Chondrocyte (in vitro differentiated cells): ENCODE measurements around the gene GADD45A. TPM values are rescaled to one million over a fixed set of nuclear protein-coding genes. Genes with fewer than 3 reads are reported as not detected.

Experiments used
- DNase-seq: peaks from one replicate; pipeline ENCODE4 v3.0.0; 2021; ENCODE audit warnings: mixed read lengths, low spot score
- H3K27ac Mint-ChIP-seq: one replicate; pipeline ENCODE4 v1.8.0; 2021; ENCODE audit warnings: mild to moderate bottlenecking, moderate library complexity, mixed read lengths; ENCODE audit not compliant: unreplicated experiment
- H3K27me3 Mint-ChIP-seq: 2 replicates; pipeline ENCODE4 v1.8.0; 2021; ENCODE audit warnings: low read depth, mixed read lengths
- H3K36me3 Mint-ChIP-seq: 2 replicates; pipeline ENCODE4 v1.8.0; 2021; ENCODE audit warnings: low read depth, mixed read lengths
- H3K4me1 Mint-ChIP-seq: 2 replicates; pipeline ENCODE4 v1.8.0; 2021; ENCODE audit warnings: low read depth, mild to moderate bottlenecking, mixed read lengths
- H3K4me3 Mint-ChIP-seq: one replicate; pipeline ENCODE4 v1.8.0; 2021; ENCODE audit warnings: mild to moderate bottlenecking, moderate library complexity, mixed read lengths; ENCODE audit not compliant: unreplicated experiment
- H3K9me3 Mint-ChIP-seq: 2 replicates; pipeline ENCODE4 v1.8.0; 2021; ENCODE audit warnings: low read depth, mixed read lengths
- CTCF ChIP-seq: fragments of 200-600 bp; sonication (generic); IDR thresholded peaks from 2 replicates; pipeline ENCODE4 v1.5.0; 2021; ENCODE audit warnings: antibody characterized with exemption, mild to moderate bottlenecking, moderate library complexity
- total RNA-seq: library from RNA; stranded (reverse); gene quantifications from 3 replicates; pipeline ENCODE4 v1.2.1, GENCODE V29; 2021

The GADD45A gene
- total RNA-seq, 1 donor from 2014 or later = 89.4 TPM

- no peak for DNase-seq
- Mint-ChIP-seq H3K27me3 (no peaks in the 10 kb centered on the region), H3K4me3 (peak overlapping the region; percentile 92), H3K4me1 (peaks cover 52% of the 10 kb centered on the region), H3K36me3 (peaks cover 19% of the 10 kb centered on the region), H3K9me3 (no peaks in the 10 kb centered on the region), H3K27ac (peak overlapping the region; percentile 99)
- TF ChIP-seq CTCF = no peak
Observed at GRCh38 chr1:67684526-67685066, 405 bp upstream of the GADD45A start.

GRCh38 chr1:67685558-67686266, 711 bp downstream of the GADD45A start:
- peaks cover 19% of the 10 kb centered on the region for H3K36me3 Mint-ChIP-seq
- H3K4me1 Mint-ChIP-seq = peaks cover 49% of the 10 kb centered on the region
- no peaks in the 10 kb centered on the region for H3K27me3 Mint-ChIP-seq
- H3K9me3 Mint-ChIP-seq = no peaks in the 10 kb centered on the region
- TF ChIP-seq CTCF = no peak
- peak overlapping the region; percentile 99 for H3K27ac Mint-ChIP-seq
- DNase-seq = no peak
- peak overlapping the region; percentile 92 for H3K4me3 Mint-ChIP-seq

- H3K9me3 Mint-ChIP-seq = no peaks in the 10 kb centered on the region
- H3K36me3 Mint-ChIP-seq = peaks cover 19% of the 10 kb centered on the region
- peak; percentile 45 for TF ChIP-seq CTCF
- H3K4me1 Mint-ChIP-seq = peaks cover 49% of the 10 kb centered on the region
- H3K4me3 Mint-ChIP-seq = peak overlapping the region; percentile 92
- peak overlapping the region; percentile 99 for H3K27ac Mint-ChIP-seq
- no peaks in the 10 kb centered on the region for H3K27me3 Mint-ChIP-seq
- DNase-seq = peak; percentile 93
Observed at GRCh38 chr1:67686267-67687197, 1.5 kb downstream of the GADD45A start.

- Mint-ChIP-seq H3K27ac (peak overlapping the region; percentile 99), H3K27me3 (no peaks in the 10 kb centered on the region), H3K9me3 (no peaks in the 10 kb centered on the region), H3K4me1 (peaks cover 47% of the 10 kb centered on the region), H3K36me3 (peaks cover 19% of the 10 kb centered on the region), H3K4me3 (peak overlapping the region; percentile 92)
- DNase-seq = no peak
- no peak for TF ChIP-seq CTCF
Observed at GRCh38 chr1:67687198-67687545, 2.2 kb downstream of the GADD45A start.

- no peak for TF ChIP-seq CTCF
- H3K4me3 Mint-ChIP-seq = peak overlapping the region; percentile 92
- peaks cover 44% of the 10 kb centered on the region for H3K4me1 Mint-ChIP-seq
- H3K9me3 Mint-ChIP-seq = no peaks in the 10 kb centered on the region
- no peaks in the 10 kb centered on the region for H3K27me3 Mint-ChIP-seq
- H3K36me3 Mint-ChIP-seq = peaks cover 19% of the 10 kb centered on the region
- no peak for DNase-seq
- H3K27ac Mint-ChIP-seq = peak overlapping the region; percentile 99
Observed at GRCh38 chr1:67687649-67688048, 2.6 kb downstream of the GADD45A start.
